Measurements from ENCODE around the gene SPAG16. TPM values are rescaled to one million over a fixed set of nuclear protein-coding genes. Genes with fewer than 3 reads are reported as not detected.

SPAG16 gene
- total and polyA plus RNA-seq, 2 of the 13 experiments (the other 11 are each of a cell fraction or from before 2014, with no cell fraction given): 9.6 to 26.5 TPM

DNA sequence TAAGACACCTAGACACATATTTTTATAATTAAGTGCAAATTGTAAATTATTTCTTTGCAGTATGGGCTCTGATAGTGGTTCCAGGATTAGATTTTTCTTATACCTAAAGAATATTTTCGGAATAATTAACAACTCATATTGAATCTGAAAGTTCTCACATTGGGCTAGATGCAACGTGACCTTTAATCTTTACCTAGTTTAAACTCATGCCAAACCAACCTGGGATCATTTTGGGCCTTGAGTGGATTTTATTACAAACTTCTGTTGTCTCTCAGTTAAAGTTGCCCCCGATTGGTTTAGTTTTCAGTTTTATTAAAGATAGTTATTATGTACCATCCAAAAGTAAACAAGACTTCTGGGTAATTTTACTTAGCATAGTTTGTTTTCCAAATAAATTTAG is 896.4 kb downstream of the SPAG16 start:
- intact Hi-C loops (cut with micrococcal nuclease; ENCODE audit: unreplicated experiment): no loop called here
- 3% methylated on average over 3 of the region's 3 CpGs for WGBS (ENCODE audit: low lambda C conversion rate)
- H3K4me2 ChIP-seq (ENCODE audit: low read depth, low read length): no peak overlapping the region
- no peaks in the 10 kb centered on the region for H3K79me2 ChIP-seq (ENCODE audit: insufficient read depth, low read length)
- H3K27ac ChIP-seq (ENCODE audit: extremely low read length, insufficient read depth, low read length): no peak overlapping the region
- BruUV-seq (replicated peaks): no TSS peak
- ATAC-seq: no peak
- CTCF ChIA-PET (ENCODE audit: low intra/inter-chr PET ratio, low total read pairs): no interaction called here
- POLR2A ChIA-PET: no interaction called here
- in situ Hi-C loops (cut with HindIII; ENCODE audit: extremely low pct_ligation_motif_present, low pct_unique_long_range_greater_than_20kb): no loop called here
- no peak overlapping the region for H3K4me3 ChIP-seq (replicated peaks in 1 of 3; ENCODE audit: insufficient read depth in 1 of 3, low read depth in 2 of 3, low read length in 3 of 3)
- no peak for FAIRE-seq
- no peak overlapping the region for H3K9ac ChIP-seq (ENCODE audit: insufficient read depth, low read depth, low read length)
- no peaks in the 10 kb centered on the region for H4K20me1 ChIP-seq (ENCODE audit: insufficient read depth, low read length)
- no peaks in the 10 kb centered on the region for H3K9me3 ChIP-seq (ENCODE audit: low read length)
- H3K36me3 ChIP-seq (replicated peaks in 1 of 2; ENCODE audit: control insufficient read depth in 1 of 2, insufficient read depth in 2 of 2, low read length in 2 of 2): no peaks in the 10 kb centered on the region
- no peak overlapping the region for H2AFZ ChIP-seq (ENCODE audit: low read length)
- H3K4me1 ChIP-seq (ENCODE audit: insufficient read depth, low read length): no peaks in the 10 kb centered on the region
- H3K27me3 ChIP-seq (ENCODE audit: control insufficient read depth in 1 of 2, insufficient read depth in 2 of 2, low read length in 2 of 2): no peaks in the 10 kb centered on the region; a peak in 1 of 5 replicates
- no peak for DNase-seq (ENCODE audit: low spot score)
- TF ChIP-seq MYC (CRISPR knock-in tag; IDR thresholded peaks at IDR 0.05; ENCODE audit: borderline replicate concordance) (no peak), HOXA9 (CRISPR knock-in tag; IDR thresholded peaks at IDR 0.05; ENCODE audit: borderline replicate concordance) (no peak), NR2F2 (IDR thresholded peaks at IDR 0.05; ENCODE audit: borderline replicate concordance, low read depth) (no peak), KDM4B (CRISPR knock-in tag; IDR thresholded peaks at IDR 0.05) (no peak), ZNF569 (CRISPR knock-in tag; IDR thresholded peaks at IDR 0.05; ENCODE audit: borderline replicate concordance) (no peak), TCF7 (IDR thresholded peaks at IDR 0.05; ENCODE audit: low read depth) (no peak), ZBTB7B (CRISPR knock-in tag; IDR thresholded peaks at IDR 0.05) (no peak), ZNF276 (CRISPR knock-in tag; IDR thresholded peaks at IDR 0.05; ENCODE audit: low read depth) (no peak), SCMH1 (CRISPR knock-in tag; IDR thresholded peaks at IDR 0.05; ENCODE audit: borderline replicate concordance) (no peak), CC2D1A (CRISPR knock-in tag; IDR thresholded peaks at IDR 0.05) (no peak), ZNF747 (CRISPR knock-in tag; IDR thresholded peaks at IDR 0.05; ENCODE audit: borderline replicate concordance) (no peak), ZNF614 (CRISPR knock-in tag; IDR thresholded peaks at IDR 0.05; ENCODE audit: borderline replicate concordance) (no peak), MXI1 (IDR thresholded peaks at IDR 0.05; ENCODE audit: borderline replicate concordance, low read depth, low read length) (no peak)
- TF ChIP-seq, protein P1, sequence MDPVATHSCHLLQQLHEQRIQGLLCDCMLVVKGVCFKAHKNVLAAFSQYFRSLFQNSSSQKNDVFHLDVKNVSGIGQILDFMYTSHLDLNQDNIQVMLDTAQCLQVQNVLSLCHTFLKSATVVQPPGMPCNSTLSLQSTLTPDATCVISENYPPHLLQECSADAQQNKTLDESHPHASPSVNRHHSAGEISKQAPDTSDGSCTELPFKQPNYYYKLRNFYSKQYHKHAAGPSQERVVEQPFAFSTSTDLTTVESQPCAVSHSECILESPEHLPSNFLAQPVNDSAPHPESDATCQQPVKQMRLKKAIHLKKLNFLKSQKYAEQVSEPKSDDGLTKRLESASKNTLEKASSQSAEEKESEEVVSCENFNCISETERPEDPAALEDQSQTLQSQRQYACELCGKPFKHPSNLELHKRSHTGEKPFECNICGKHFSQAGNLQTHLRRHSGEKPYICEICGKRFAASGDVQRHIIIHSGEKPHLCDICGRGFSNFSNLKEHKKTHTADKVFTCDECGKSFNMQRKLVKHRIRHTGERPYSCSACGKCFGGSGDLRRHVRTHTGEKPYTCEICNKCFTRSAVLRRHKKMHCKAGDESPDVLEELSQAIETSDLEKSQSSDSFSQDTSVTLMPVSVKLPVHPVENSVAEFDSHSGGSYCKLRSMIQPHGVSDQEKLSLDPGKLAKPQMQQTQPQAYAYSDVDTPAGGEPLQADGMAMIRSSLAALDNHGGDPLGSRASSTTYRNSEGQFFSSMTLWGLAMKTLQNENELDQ (CRISPR knock-in tag; IDR thresholded peaks at IDR 0.05; ENCODE audit: borderline replicate concordance): no peak
- TF ChIP-seq, protein P2, sequence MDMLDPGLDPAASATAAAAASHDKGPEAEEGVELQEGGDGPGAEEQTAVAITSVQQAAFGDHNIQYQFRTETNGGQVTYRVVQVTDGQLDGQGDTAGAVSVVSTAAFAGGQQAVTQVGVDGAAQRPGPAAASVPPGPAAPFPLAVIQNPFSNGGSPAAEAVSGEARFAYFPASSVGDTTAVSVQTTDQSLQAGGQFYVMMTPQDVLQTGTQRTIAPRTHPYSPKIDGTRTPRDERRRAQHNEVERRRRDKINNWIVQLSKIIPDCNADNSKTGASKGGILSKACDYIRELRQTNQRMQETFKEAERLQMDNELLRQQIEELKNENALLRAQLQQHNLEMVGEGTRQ (IDR thresholded peaks at IDR 0.05; ENCODE audit: low read depth, low read length): no peak
- TF ChIP-seq, protein P2 (CRISPR knock-in tag; IDR thresholded peaks at IDR 0.05; ENCODE audit: borderline replicate concordance): no peak
- TF ChIP-seq, protein P3, sequence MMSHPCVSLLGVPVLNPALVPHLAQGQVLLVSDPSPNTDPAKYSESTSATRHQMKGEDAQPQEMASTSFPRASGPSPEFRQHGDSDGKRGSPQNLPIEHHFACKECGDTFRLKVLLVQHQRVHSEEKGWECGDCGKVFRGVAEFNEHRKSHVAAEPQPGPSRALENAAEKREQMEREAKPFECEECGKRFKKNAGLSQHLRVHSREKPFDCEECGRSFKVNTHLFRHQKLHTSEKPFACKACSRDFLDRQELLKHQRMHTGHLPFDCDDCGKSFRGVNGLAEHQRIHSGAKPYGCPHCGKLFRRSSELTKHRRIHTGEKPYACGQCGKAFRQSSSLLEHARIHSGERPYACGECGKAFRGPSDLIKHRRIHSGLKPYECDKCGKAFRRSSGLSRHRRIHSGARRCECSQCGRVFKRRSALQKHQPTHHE (CRISPR knock-in tag; IDR thresholded peaks at IDR 0.05; ENCODE audit: borderline replicate concordance): no peak
